Upper lobe of left lung (tissue), 4 donors: ENCODE data around the gene KIAA1755.

ENCODE experiments used
- CTCF ChIP-seq, 6 experiments: fragments of 450-650 bp in 4 of 6; fragments of 200-600 bp in 2 of 6; sonication (generic) in 2 of 6; IDR thresholded peaks; one replicate each; pipeline ENCODE4 v1.5.1; 2016 to 2019; ENCODE audit warnings: antibody characterized with exemption in 6 of 6
- POLR2A ChIP-seq, 4 donors: fragments of 450-650 bp; IDR thresholded peaks; one replicate each; pipeline ENCODE4 v1.5.1; 2016 to 2017; ENCODE audit warnings: antibody characterized with exemption in 4 of 4, mild to moderate bottlenecking in 2 of 4

- no peak for TF ChIP-seq CTCF (IDR thresholded peaks at IDR 0.05)
- no peak for TF ChIP-seq POLR2A (IDR thresholded peaks at IDR 0.05)
Measured at GRCh38 chr20:38220587-38221118, 39.9 kb downstream of the KIAA1755 start.
